Immature natural killer cell (primary cell): ENCODE measurements around the gene ITGB6. TPM values are rescaled to one million over a fixed set of nuclear protein-coding genes. Genes with fewer than 3 reads are reported as not detected.
"Not testable (repeated sequence)": the region's sequence is repeated elsewhere in the genome, so short reads cannot be mapped to it uniquely, and the experiment has no call there.

Experiments used
- DNase-seq, 3 donors: peaks; one replicate each; pipeline ENCODE4 v3.0.0; 2022; ENCODE audit warnings: mixed read lengths in 1 of 3
- H3K27ac Mint-ChIP-seq, 6 donors: one replicate each; pipeline ENCODE4 v1.8.0; 2020; ENCODE audit warnings: mixed read lengths in 6 of 6, mild to moderate bottlenecking in 5 of 6, inconsistent platforms in 4 of 6, moderate library complexity in 3 of 6
- H3K27me3 Mint-ChIP-seq, 3 donors: one replicate each; pipeline ENCODE4 v1.8.0; 2020 to 2021; ENCODE audit warnings: low read depth in 3 of 3, mild to moderate bottlenecking in 3 of 3, mixed read lengths in 3 of 3, moderate library complexity in 3 of 3, inconsistent platforms in 1 of 3
- H3K36me3 Mint-ChIP-seq, 3 donors: one replicate each; pipeline ENCODE4 v1.8.0; 2020; ENCODE audit warnings: mixed read lengths in 3 of 3, inconsistent platforms in 2 of 3, mild to moderate bottlenecking in 2 of 3
- H3K4me1 Mint-ChIP-seq, 2 donors: one replicate each; pipeline ENCODE4 v1.8.0; 2020; ENCODE audit warnings: inconsistent platforms in 2 of 2, mild to moderate bottlenecking in 2 of 2, mixed read lengths in 2 of 2, moderate library complexity in 1 of 2
- H3K4me3 Mint-ChIP-seq, 5 donors: one replicate each; pipeline ENCODE4 v1.8.0; 2020; ENCODE audit warnings: mild to moderate bottlenecking in 5 of 5, mixed read lengths in 5 of 5, inconsistent platforms in 3 of 5, moderate library complexity in 3 of 5
- H3K9me3 Mint-ChIP-seq, 6 donors: one replicate each; pipeline ENCODE4 v1.8.0; 2020; ENCODE audit warnings: mild to moderate bottlenecking in 6 of 6, mixed read lengths in 6 of 6, inconsistent platforms in 4 of 6, moderate library complexity in 3 of 6
- polyA plus RNA-seq, 3 donors: library from polyadenylated mRNA; unstranded; fragments of 300-500 nt; fragmentation: Illumina TruSeq; gene quantifications; one replicate each; pipeline ENCODE4 v1.2.3, GENCODE V29; 2021

ITGB6 gene
- polyA plus RNA-seq, 3 donors from 2014 or later: not detected

- Mint-ChIP-seq H3K36me3 (no peaks in the 10 kb centered on the region), H3K4me1 (no peaks in the 10 kb centered on the region), H3K9me3 (no peaks in the 10 kb centered on the region), H3K27ac (no peak overlapping the region), H3K27me3 (peaks cover 2 to 4% (median 3%) of the 10 kb centered on the region in 3 donors), H3K4me3 (no peak overlapping the region)
- no peak for DNase-seq
Observed at GRCh38 chr2:160157861-160158829, 41.9 kb downstream of the ITGB6 start.

GRCh38 chr2:160156665-160157064 lies 43.4 kb downstream of the ITGB6 start:
- Mint-ChIP-seq H3K9me3 (no peaks in the 10 kb centered on the region), H3K4me3 (no peak overlapping the region), H3K4me1 (no peaks in the 10 kb centered on the region), H3K36me3 (no peaks in the 10 kb centered on the region), H3K27ac (no peak overlapping the region), H3K27me3 (peaks cover 3 to 4% (median 4%) of the 10 kb centered on the region in 3 donors)
- DNase-seq: no peak

- peaks cover 3 to 6% (median 4%) of the 10 kb centered on the region in 3 donors for H3K27me3 Mint-ChIP-seq
- no peaks in the 10 kb centered on the region for H3K36me3 Mint-ChIP-seq
- no peaks in the 10 kb centered on the region for H3K9me3 Mint-ChIP-seq
- H3K27ac Mint-ChIP-seq: no peak overlapping the region
- DNase-seq: no peak
- no peak overlapping the region for H3K4me3 Mint-ChIP-seq
- no peaks in the 10 kb centered on the region for H3K4me1 Mint-ChIP-seq
Observed at GRCh38 chr2:160156100-160156499, 44.0 kb downstream of the ITGB6 start.

- not testable (repeated sequence) for H3K4me1 Mint-ChIP-seq, H3K9me3 Mint-ChIP-seq, DNase-seq, H3K4me3 Mint-ChIP-seq, H3K27ac Mint-ChIP-seq, H3K36me3 Mint-ChIP-seq
- peaks cover 2 to 13% (median 3%) of the 10 kb centered on the region in 3 donors for H3K27me3 Mint-ChIP-seq
Observed at GRCh38 chr2:160148419-160148818, 51.7 kb downstream of the ITGB6 start.

- H3K27ac Mint-ChIP-seq: no peak overlapping the region
- peaks cover 2 to 14% (median 8%) of the 10 kb centered on the region in 3 donors for H3K27me3 Mint-ChIP-seq
- H3K36me3 Mint-ChIP-seq: no peaks in the 10 kb centered on the region
- H3K4me1 Mint-ChIP-seq: peaks cover 0 to 4% of the 10 kb centered on the region in 2 donors
- H3K9me3 Mint-ChIP-seq: peaks cover 0 to 3% (median 0%) of the 10 kb centered on the region in 6 donors
- no peak overlapping the region for H3K4me3 Mint-ChIP-seq
- DNase-seq: no peak
Observed at GRCh38 chr2:160145471-160145870, 54.6 kb downstream of the ITGB6 start.

- Mint-ChIP-seq H3K36me3 (no peaks in the 10 kb centered on the region), H3K4me1 (peaks cover 0 to 4% of the 10 kb centered on the region in 2 donors), H3K9me3 (no peaks in the 10 kb centered on the region), H3K27me3 (peaks cover 2 to 14% (median 8%) of the 10 kb centered on the region in 3 donors), H3K27ac (no peak overlapping the region), H3K4me3 (no peak overlapping the region)
- DNase-seq: no peak
Observed at GRCh38 chr2:160144280-160144990, 55.6 kb downstream of the ITGB6 start.

- H3K36me3 Mint-ChIP-seq: no peaks in the 10 kb centered on the region
- H3K27me3 Mint-ChIP-seq: peaks cover 2 to 8% (median 7%) of the 10 kb centered on the region in 3 donors
- peaks cover 0 to 4% of the 10 kb centered on the region in 2 donors for H3K4me1 Mint-ChIP-seq
- DNase-seq: no peak
- no peak overlapping the region for H3K27ac Mint-ChIP-seq
- no peak overlapping the region for H3K4me3 Mint-ChIP-seq
- H3K9me3 Mint-ChIP-seq: no peaks in the 10 kb centered on the region
Observed at GRCh38 chr2:160142472-160142871, 57.6 kb downstream of the ITGB6 start.

- H3K27ac Mint-ChIP-seq: no peak overlapping the region
- no peak overlapping the region for H3K4me3 Mint-ChIP-seq
- H3K4me1 Mint-ChIP-seq: peaks cover 0 to 4% of the 10 kb centered on the region in 2 donors
- DNase-seq: no peak
- H3K36me3 Mint-ChIP-seq: no peaks in the 10 kb centered on the region
- H3K27me3 Mint-ChIP-seq: peaks cover 2 to 8% (median 7%) of the 10 kb centered on the region in 3 donors
- H3K9me3 Mint-ChIP-seq: no peaks in the 10 kb centered on the region
Observed at GRCh38 chr2:160141912-160142311, 58.2 kb downstream of the ITGB6 start.

- DNase-seq: no peak
- H3K9me3 Mint-ChIP-seq: no peaks in the 10 kb centered on the region
- H3K36me3 Mint-ChIP-seq: no peaks in the 10 kb centered on the region
- H3K4me1 Mint-ChIP-seq: peaks cover 0 to 4% of the 10 kb centered on the region in 2 donors
- H3K4me3 Mint-ChIP-seq: no peak overlapping the region
- no peak overlapping the region for H3K27ac Mint-ChIP-seq
- peaks cover 4 to 8% (median 7%) of the 10 kb centered on the region in 3 donors for H3K27me3 Mint-ChIP-seq
Observed at GRCh38 chr2:160141419-160141818, 58.7 kb downstream of the ITGB6 start.

- peaks cover 4 to 7% (median 6%) of the 10 kb centered on the region in 3 donors for H3K27me3 Mint-ChIP-seq
- no peaks in the 10 kb centered on the region for H3K36me3 Mint-ChIP-seq
- H3K9me3 Mint-ChIP-seq: no peaks in the 10 kb centered on the region
- no peak for DNase-seq
- no peak overlapping the region for H3K4me3 Mint-ChIP-seq
- H3K27ac Mint-ChIP-seq: no peak overlapping the region
- H3K4me1 Mint-ChIP-seq: peaks cover 0 to 4% of the 10 kb centered on the region in 2 donors
Observed at GRCh38 chr2:160140471-160140870, 59.6 kb downstream of the ITGB6 start.

GRCh38 chr2:160139991-160140390 lies 60.1 kb downstream of the ITGB6 start:
- Mint-ChIP-seq H3K27me3 (peaks cover 4 to 7% (median 6%) of the 10 kb centered on the region in 3 donors), H3K4me3 (no peak overlapping the region), H3K9me3 (no peaks in the 10 kb centered on the region), H3K27ac (no peak overlapping the region), H3K4me1 (peaks cover 0 to 4% of the 10 kb centered on the region in 2 donors), H3K36me3 (no peaks in the 10 kb centered on the region)
- DNase-seq: no peak

- no peaks in the 10 kb centered on the region for H3K9me3 Mint-ChIP-seq
- H3K36me3 Mint-ChIP-seq: no peaks in the 10 kb centered on the region
- DNase-seq: no peak
- no peak overlapping the region for H3K4me3 Mint-ChIP-seq
- peaks cover 4 to 11% (median 6%) of the 10 kb centered on the region in 3 donors for H3K27me3 Mint-ChIP-seq
- H3K27ac Mint-ChIP-seq: no peak overlapping the region
- H3K4me1 Mint-ChIP-seq: peaks cover 0 to 4% of the 10 kb centered on the region in 2 donors
Observed at GRCh38 chr2:160139350-160139749, 60.7 kb downstream of the ITGB6 start.

GRCh38 chr2:160138406-160138805 lies 61.7 kb downstream of the ITGB6 start:
- H3K4me1 Mint-ChIP-seq: no peaks in the 10 kb centered on the region
- H3K4me3 Mint-ChIP-seq: no peak overlapping the region
- no peaks in the 10 kb centered on the region for H3K9me3 Mint-ChIP-seq
- no peak overlapping the region for H3K27ac Mint-ChIP-seq
- H3K36me3 Mint-ChIP-seq: no peaks in the 10 kb centered on the region
- peaks cover 4 to 12% (median 6%) of the 10 kb centered on the region in 3 donors for H3K27me3 Mint-ChIP-seq
- no peak for DNase-seq

- Mint-ChIP-seq H3K4me3 (no peak overlapping the region), H3K36me3 (no peaks in the 10 kb centered on the region), H3K4me1 (no peaks in the 10 kb centered on the region), H3K27me3 (peaks cover 4 to 14% (median 6%) of the 10 kb centered on the region in 3 donors), H3K27ac (no peak overlapping the region), H3K9me3 (no peaks in the 10 kb centered on the region)
- DNase-seq: no peak
Observed at GRCh38 chr2:160137464-160137863, 62.6 kb downstream of the ITGB6 start.
